ENCODE measurements around the gene MRPL19.

The MRPL19 gene

GRCh38 chr2:75633620-75634019 lies 13.0 kb upstream of the MRPL19 start:
- DNase-seq (ENCODE audit: low read depth in 1 of 2, low spot score in 1 of 2) = no peak

DNA sequence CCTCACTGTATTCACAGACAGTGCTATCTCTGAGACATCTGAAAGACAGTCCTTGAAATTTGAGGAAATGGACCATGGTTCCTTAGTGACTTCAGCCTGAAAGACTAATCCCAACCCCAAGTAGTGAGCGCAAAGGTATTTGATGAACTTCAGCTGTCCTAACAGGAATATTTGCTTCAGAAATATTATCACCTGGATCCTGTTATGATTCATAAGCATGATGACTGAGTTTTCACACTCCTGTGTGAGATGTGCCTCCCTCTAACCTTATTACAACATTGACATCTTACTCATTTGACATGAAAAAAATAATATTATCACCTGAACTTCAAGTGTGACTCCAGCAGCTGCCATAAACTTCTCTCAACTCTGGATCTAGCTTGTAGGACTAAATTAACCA lies 11.6 kb upstream of the MRPL19 start:
- TF ChIP-seq GABPA (IDR thresholded peaks at IDR 0.05; ENCODE audit: low read depth) (no peak), SPI1 (IDR thresholded peaks at IDR 0.05; ENCODE audit: borderline replicate concordance, low read depth) (no peak), REST (IDR thresholded peaks at IDR 0.05; ENCODE audit: insufficient replicate concordance, low read depth) (no peak), POLR2AphosphoS5 (IDR thresholded peaks at IDR 0.05; ENCODE audit: low read depth) (no peak)
- TF ChIP-seq, protein P1, sequence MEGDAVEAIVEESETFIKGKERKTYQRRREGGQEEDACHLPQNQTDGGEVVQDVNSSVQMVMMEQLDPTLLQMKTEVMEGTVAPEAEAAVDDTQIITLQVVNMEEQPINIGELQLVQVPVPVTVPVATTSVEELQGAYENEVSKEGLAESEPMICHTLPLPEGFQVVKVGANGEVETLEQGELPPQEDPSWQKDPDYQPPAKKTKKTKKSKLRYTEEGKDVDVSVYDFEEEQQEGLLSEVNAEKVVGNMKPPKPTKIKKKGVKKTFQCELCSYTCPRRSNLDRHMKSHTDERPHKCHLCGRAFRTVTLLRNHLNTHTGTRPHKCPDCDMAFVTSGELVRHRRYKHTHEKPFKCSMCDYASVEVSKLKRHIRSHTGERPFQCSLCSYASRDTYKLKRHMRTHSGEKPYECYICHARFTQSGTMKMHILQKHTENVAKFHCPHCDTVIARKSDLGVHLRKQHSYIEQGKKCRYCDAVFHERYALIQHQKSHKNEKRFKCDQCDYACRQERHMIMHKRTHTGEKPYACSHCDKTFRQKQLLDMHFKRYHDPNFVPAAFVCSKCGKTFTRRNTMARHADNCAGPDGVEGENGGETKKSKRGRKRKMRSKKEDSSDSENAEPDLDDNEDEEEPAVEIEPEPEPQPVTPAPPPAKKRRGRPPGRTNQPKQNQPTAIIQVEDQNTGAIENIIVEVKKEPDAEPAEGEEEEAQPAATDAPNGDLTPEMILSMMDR (IDR thresholded peaks at IDR 0.05; ENCODE audit: insufficient read depth, low read length) = no peak
- no peak for DNase-seq (ENCODE audit: low read depth in 1 of 2, low spot score in 1 of 2)
- H3K27ac ChIP-seq (replicated peaks) = no peak overlapping the region
- H3K4me3 ChIP-seq (replicated peaks; ENCODE audit: insufficient read depth, low read length) = no peak overlapping the region
- no peaks in the 10 kb centered on the region for H3K27me3 ChIP-seq (ENCODE audit: insufficient read depth, poor library complexity, severe bottlenecking)

More at GRCh38 chr2:75633620-75634019, 13.0 kb upstream of the MRPL19 start:
- Histone ChIP-seq H3K27me3 (ENCODE audit: insufficient read depth, poor library complexity, severe bottlenecking) (no peaks in the 10 kb centered on the region), H3K27ac (replicated peaks) (no peak overlapping the region), H3K4me3 (replicated peaks; ENCODE audit: insufficient read depth, low read length) (no peak overlapping the region)
- no peak for TF ChIP-seq SPI1 (IDR thresholded peaks at IDR 0.05; ENCODE audit: borderline replicate concordance, low read depth)
- TF ChIP-seq REST (IDR thresholded peaks at IDR 0.05; ENCODE audit: insufficient replicate concordance, low read depth) = no peak
- no peak for TF ChIP-seq GABPA (IDR thresholded peaks at IDR 0.05; ENCODE audit: low read depth)
- TF ChIP-seq, protein P1 (IDR thresholded peaks at IDR 0.05; ENCODE audit: insufficient read depth, low read length) = no peak
- no peak for TF ChIP-seq POLR2AphosphoS5 (IDR thresholded peaks at IDR 0.05; ENCODE audit: low read depth)

- TF ChIP-seq, protein P1 (IDR thresholded peaks at IDR 0.05; ENCODE audit: insufficient read depth, low read length) = no peak
- no peak for TF ChIP-seq SPI1 (IDR thresholded peaks at IDR 0.05; ENCODE audit: borderline replicate concordance, low read depth)
- no peak for TF ChIP-seq GABPA (IDR thresholded peaks at IDR 0.05; ENCODE audit: low read depth)
- no peak for TF ChIP-seq POLR2AphosphoS5 (IDR thresholded peaks at IDR 0.05; ENCODE audit: low read depth)
- TF ChIP-seq REST (IDR thresholded peaks at IDR 0.05; ENCODE audit: insufficient replicate concordance, low read depth) = no peak
- Histone ChIP-seq H3K27me3 (ENCODE audit: insufficient read depth, poor library complexity, severe bottlenecking) (no peaks in the 10 kb centered on the region), H3K4me3 (replicated peaks; ENCODE audit: insufficient read depth, low read length) (no peak overlapping the region), H3K27ac (replicated peaks) (no peak overlapping the region)
- no peak for DNase-seq (ENCODE audit: low read depth in 1 of 2, low spot score in 1 of 2)
These were observed 9.0 kb upstream of the MRPL19 start for GRCh38 chr2:75637568-75637967.
